HG03565 (cell line): ENCODE data around the gene TRIM10.
"Not testable (repeated sequence)": the region's sequence is repeated elsewhere in the genome, so short reads cannot be mapped to it uniquely, and the experiment has no call there.

ENCODE experiments used
- ATAC-seq: cut with Tn5 transposase; IDR thresholded peaks from one replicate; pipeline ENCODE4 v1.9.1; 2021; ENCODE audit warnings: mild to moderate bottlenecking, moderate library complexity; ENCODE audit not compliant: unreplicated experiment

Gene TRIM10

GRCh38 chr6:30154709-30155519, 6.1 kb downstream of the TRIM10 start:
- no peak for ATAC-seq

GRCh38 chr6:30154061-30154460, 7.0 kb downstream of the TRIM10 start:
- no peak for ATAC-seq

- ATAC-seq = no peak
Measured at GRCh38 chr6:30152910-30153610, 8.0 kb downstream of the TRIM10 start.

GRCh38 chr6:30152016-30152673, 8.9 kb downstream of the TRIM10 start:
- ATAC-seq = no peak

GRCh38 chr6:30151580-30151979, 9.4 kb downstream of the TRIM10 start:
- ATAC-seq = no peak

GRCh38 chr6:30150671-30151395, 10.2 kb downstream of the TRIM10 start:
- ATAC-seq = no peak

GRCh38 chr6:30149858-30150550, 11.0 kb downstream of the TRIM10 start:
- ATAC-seq = no peak

GRCh38 chr6:30149234-30149633, 11.8 kb downstream of the TRIM10 start:
- ATAC-seq = no peak

GRCh38 chr6:30147096-30147495, 13.9 kb downstream of the TRIM10 start:
- no peak for ATAC-seq

GRCh38 chr6:30145818-30146217, 15.2 kb downstream of the TRIM10 start:
- ATAC-seq = no peak

GRCh38 chr6:30144811-30145210, 16.2 kb downstream of the TRIM10 start:
- no peak for ATAC-seq

- ATAC-seq = no peak
Measured at GRCh38 chr6:30143780-30144179, 17.2 kb downstream of the TRIM10 start.

- ATAC-seq = no peak
Measured at GRCh38 chr6:30142665-30143064, 18.3 kb downstream of the TRIM10 start.

GRCh38 chr6:30140240-30140639, 20.8 kb downstream of the TRIM10 start:
- ATAC-seq = not testable (repeated sequence)

GRCh38 chr6:30136570-30137286, 24.3 kb downstream of the TRIM10 start:
- no peak for ATAC-seq

GRCh38 chr6:30135757-30136156, 25.3 kb downstream of the TRIM10 start, which contains the start of gene TRIM40:
TSS of gene TRIM40 (plus strand) at chr6:30136140. CDS start at chr6:30137037, 897 bp downstream.
- no peak for ATAC-seq

GRCh38 chr6:30135147-30135546, 25.9 kb downstream of the TRIM10 start:
- ATAC-seq = no peak

GRCh38 chr6:30131947-30132497, 29.0 kb downstream of the TRIM10 start:
- ATAC-seq = no peak
